ENCODE results near the gene DENND4C.
"Not testable (repeated sequence)": the region's sequence is repeated elsewhere in the genome, so short reads cannot be mapped to it uniquely, and the experiment has no call there.

DENND4C gene

GRCh38 chr9:19381656-19382055 is 151.2 kb downstream of the DENND4C start:
- H4K20me1 ChIP-seq (ENCODE audit: insufficient read depth, low read length): peaks cover 24% of the 10 kb centered on the region
- peaks cover 41% of the 10 kb centered on the region for H3K79me2 ChIP-seq (ENCODE audit: low read length)
- H3K36me3 ChIP-seq (replicated peaks; ENCODE audit: low read depth, low read length): peaks cover 31% of the 10 kb centered on the region
- TF ChIP-seq EZH2phosphoT487 (IDR thresholded peaks at IDR 0.05; ENCODE audit: low read depth): no peak
- TF ChIP-seq, protein P1, sequence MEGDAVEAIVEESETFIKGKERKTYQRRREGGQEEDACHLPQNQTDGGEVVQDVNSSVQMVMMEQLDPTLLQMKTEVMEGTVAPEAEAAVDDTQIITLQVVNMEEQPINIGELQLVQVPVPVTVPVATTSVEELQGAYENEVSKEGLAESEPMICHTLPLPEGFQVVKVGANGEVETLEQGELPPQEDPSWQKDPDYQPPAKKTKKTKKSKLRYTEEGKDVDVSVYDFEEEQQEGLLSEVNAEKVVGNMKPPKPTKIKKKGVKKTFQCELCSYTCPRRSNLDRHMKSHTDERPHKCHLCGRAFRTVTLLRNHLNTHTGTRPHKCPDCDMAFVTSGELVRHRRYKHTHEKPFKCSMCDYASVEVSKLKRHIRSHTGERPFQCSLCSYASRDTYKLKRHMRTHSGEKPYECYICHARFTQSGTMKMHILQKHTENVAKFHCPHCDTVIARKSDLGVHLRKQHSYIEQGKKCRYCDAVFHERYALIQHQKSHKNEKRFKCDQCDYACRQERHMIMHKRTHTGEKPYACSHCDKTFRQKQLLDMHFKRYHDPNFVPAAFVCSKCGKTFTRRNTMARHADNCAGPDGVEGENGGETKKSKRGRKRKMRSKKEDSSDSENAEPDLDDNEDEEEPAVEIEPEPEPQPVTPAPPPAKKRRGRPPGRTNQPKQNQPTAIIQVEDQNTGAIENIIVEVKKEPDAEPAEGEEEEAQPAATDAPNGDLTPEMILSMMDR (IDR thresholded peaks at IDR 0.05; ENCODE audit: low read depth, low read length): no peak
- H3K4me1 ChIP-seq (ENCODE audit: low read length): peaks cover 31% of the 10 kb centered on the region
- peak overlapping the region; percentile 69 for H3K4me2 ChIP-seq (ENCODE audit: low read length)
- no peak overlapping the region for H3K9ac ChIP-seq (ENCODE audit: low read length)
- H3K27ac ChIP-seq (ENCODE audit: low read length): no peak overlapping the region
- H3K4me3 ChIP-seq (ENCODE audit: low read length): no peak overlapping the region
- no peaks in the 10 kb centered on the region for H3K27me3 ChIP-seq (ENCODE audit: low read depth, low read length)
- no peak overlapping the region for H2AFZ ChIP-seq (ENCODE audit: low read depth, low read length)
- H3K9me3 ChIP-seq (ENCODE audit: insufficient read depth, low read length): no peaks in the 10 kb centered on the region

GRCh38 chr9:19385212-19385611 is 154.7 kb downstream of the DENND4C start:
- not testable (repeated sequence) for H3K9ac ChIP-seq (ENCODE audit: low read length); H3K27me3 ChIP-seq (ENCODE audit: low read depth, low read length); H3K79me2 ChIP-seq (ENCODE audit: low read length); H3K4me1 ChIP-seq (ENCODE audit: low read length); H2AFZ ChIP-seq (ENCODE audit: low read depth, low read length); H3K4me2 ChIP-seq (ENCODE audit: low read length); H3K36me3 ChIP-seq (replicated peaks; ENCODE audit: low read depth, low read length); H3K9me3 ChIP-seq (ENCODE audit: insufficient read depth, low read length); H3K4me3 ChIP-seq (ENCODE audit: low read length); H3K27ac ChIP-seq (ENCODE audit: low read length); H4K20me1 ChIP-seq (ENCODE audit: insufficient read depth, low read length)

- H3K36me3 ChIP-seq (replicated peaks; ENCODE audit: low read depth, low read length): no peaks in the 10 kb centered on the region
- no peaks in the 10 kb centered on the region for H3K27me3 ChIP-seq (ENCODE audit: low read depth, low read length)
- no peaks in the 10 kb centered on the region for H3K9me3 ChIP-seq (ENCODE audit: insufficient read depth, low read length)
- no peaks in the 10 kb centered on the region for H4K20me1 ChIP-seq (ENCODE audit: insufficient read depth, low read length)
- no peak overlapping the region for H2AFZ ChIP-seq (ENCODE audit: low read depth, low read length)
- peaks cover 9% of the 10 kb centered on the region for H3K4me1 ChIP-seq (ENCODE audit: low read length)
- H3K4me3 ChIP-seq (ENCODE audit: low read length): no peak overlapping the region
- no peak overlapping the region for H3K9ac ChIP-seq (ENCODE audit: low read length)
- no peak overlapping the region for H3K4me2 ChIP-seq (ENCODE audit: low read length)
- H3K27ac ChIP-seq (ENCODE audit: low read length): no peak overlapping the region
- TF ChIP-seq EZH2phosphoT487 (IDR thresholded peaks at IDR 0.05; ENCODE audit: low read depth): no peak
- TF ChIP-seq, protein P1 (IDR thresholded peaks at IDR 0.05; ENCODE audit: low read depth, low read length): no peak
- H3K79me2 ChIP-seq (ENCODE audit: low read length): peaks cover 5% of the 10 kb centered on the region
Observed at GRCh38 chr9:19385786-19386501, 155.5 kb downstream of the DENND4C start.

DNA sequence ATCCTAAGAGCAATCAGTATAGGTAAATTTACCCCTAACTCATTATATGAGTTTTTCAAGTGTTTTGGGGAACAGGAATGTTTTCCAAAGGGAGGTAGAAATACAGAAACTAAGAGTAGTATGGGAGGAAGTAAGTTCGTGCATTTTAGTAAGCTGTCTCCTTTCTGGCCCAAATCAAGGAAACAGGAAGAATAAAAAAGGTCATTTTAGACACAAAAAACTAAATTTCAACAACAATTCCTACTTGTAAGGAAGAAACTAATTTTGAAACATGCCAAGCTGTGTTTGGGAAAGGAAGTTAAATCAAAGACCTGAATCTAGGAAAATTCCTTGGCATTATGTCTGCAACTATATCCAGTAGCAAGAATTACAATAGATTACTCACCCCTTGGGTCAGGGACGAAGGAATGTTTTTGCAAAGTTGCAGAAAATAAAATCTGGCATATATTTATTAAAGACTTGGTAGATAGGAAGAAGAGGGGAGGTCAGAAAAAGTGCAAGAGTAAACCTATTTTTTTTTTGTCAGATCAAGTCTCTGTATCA is 156.1 kb downstream of the DENND4C start:
- no peaks in the 10 kb centered on the region for H4K20me1 ChIP-seq (ENCODE audit: insufficient read depth, low read length)
- no peak overlapping the region for H3K27ac ChIP-seq (ENCODE audit: low read length)
- H3K9me3 ChIP-seq (ENCODE audit: insufficient read depth, low read length): no peaks in the 10 kb centered on the region
- no peaks in the 10 kb centered on the region for H3K79me2 ChIP-seq (ENCODE audit: low read length)
- H3K4me2 ChIP-seq (ENCODE audit: low read length): no peak overlapping the region
- H3K36me3 ChIP-seq (replicated peaks; ENCODE audit: low read depth, low read length): no peaks in the 10 kb centered on the region
- H3K27me3 ChIP-seq (ENCODE audit: low read depth, low read length): no peaks in the 10 kb centered on the region
- no peak overlapping the region for H2AFZ ChIP-seq (ENCODE audit: low read depth, low read length)
- TF ChIP-seq, protein P1 (IDR thresholded peaks at IDR 0.05; ENCODE audit: low read depth, low read length): no peak
- no peak for TF ChIP-seq EZH2phosphoT487 (IDR thresholded peaks at IDR 0.05; ENCODE audit: low read depth)
- 0 out of 2 replicates have a peak, but pooled peaks cover 3% of the 10 kb centered on the region for H3K4me1 ChIP-seq (ENCODE audit: low read length)
- no peak overlapping the region for H3K9ac ChIP-seq (ENCODE audit: low read length)
- no peak overlapping the region for H3K4me3 ChIP-seq (ENCODE audit: low read length)
